HCT116 (cell line): ENCODE data around the gene FAF2. TPM values are rescaled to one million over a fixed set of nuclear protein-coding genes. Genes with fewer than 3 reads are reported as not detected.

ENCODE experiments used
- ATAC-seq: fragments of 200-7000 bp; cut with Tn5 transposase; 2 replicates; pipeline ENCODE4 v1.9.1; 2020; ENCODE audit warnings: mild to moderate bottlenecking, moderate library complexity
- BruUV-seq: library from RNA; stranded (reverse); fragments of 400-500 nt; replicated peaks from 2 replicates; lab custom pipeline; 2021; lab: Mats Ljungman, UMichigan
- CTCF ChIA-PET: fragments of 300-600 bp; sonication (Branson Sonifier 250); formaldehyde crosslinking; loops from one replicate; lab custom pipeline; 2021; ENCODE audit warnings: antibody characterized with exemption; lab: Charles Lee
- POLR2A ChIA-PET: fragments of 300-600, 350-600 bp; sonication (Branson Sonifier 250); formaldehyde crosslinking; loops from one replicate; lab custom pipeline; 2021; ENCODE audit warnings: antibody characterized with exemption; lab: Charles Lee
- RAD21 ChIA-PET, 2 experiments: fragments of 300-600 bp; sonication (Branson Sonifier 250); formaldehyde crosslinking; loops; one replicate each; lab custom pipeline; 2023; ENCODE audit warnings: low total read pairs in 2 of 2; ENCODE audit not compliant: uncharacterized antibody in 2 of 2, unreplicated experiment in 2 of 2, low non-redundant PET in 1 of 2; lab: Charles Lee
- DNase-seq: peaks from one replicate; pipeline ENCODE4 v3.0.0-alpha.2; 2010; ENCODE audit warnings: low read depth, low spot score
- H2AFZ ChIP-seq: fragments of 200-600 bp; shearing (Covaris generic), sonication (generic); 2 replicates; pipeline ENCODE4 v1.6.1; 2017; ENCODE audit warnings: low read depth, mixed run types, mixed read lengths, antibody characterized with exemption, low read length; ENCODE audit not compliant: poor library complexity, severe bottlenecking
- H3K27ac ChIP-seq: 2 replicates; pipeline ENCODE4 v1.5.1; 2012; ENCODE audit warnings: low read depth, low read length
- H3K27me3 ChIP-seq: fragments of 200-600 bp; sonication (generic); 2 replicates; pipeline ENCODE4 v1.6.1; 2016; ENCODE audit warnings: mixed run types, low read length, mixed read lengths; ENCODE audit not compliant: insufficient read depth
- H3K36me3 ChIP-seq, 2 experiments: fragments of 200-500 bp in 1 of 2; fragments of 200-600 bp in 1 of 2; sonication (Bioruptor generic) in 1 of 2; sonication (generic) in 1 of 2; 2 replicates each; pipeline versions ENCODE4 v1.5.1 to v1.6.1; 2014 to 2016; ENCODE audit warnings: low read length in 2 of 2, inconsistent platforms in 1 of 2, mixed read lengths in 1 of 2, mixed run types in 1 of 2; ENCODE audit not compliant: insufficient read depth in 2 of 2, control insufficient read depth in 1 of 2
- H3K4me1 ChIP-seq, 2 experiments: fragments of 200-600 bp in 1 of 2; sonication (generic) in 1 of 2; 2 replicates each; pipeline versions ENCODE4 v1.5.1 to v1.6.1; 2012 to 2017; ENCODE audit warnings: low read length in 2 of 2, inconsistent platforms in 1 of 2, mild to moderate bottlenecking in 1 of 2, mixed read lengths in 1 of 2, mixed run types in 1 of 2, moderate library complexity in 1 of 2; ENCODE audit not compliant: insufficient read depth in 2 of 2, control insufficient read depth in 1 of 2
- H3K4me2 ChIP-seq: fragments of 200-600 bp; sonication (generic); 2 replicates; pipeline ENCODE4 v1.6.1; 2017; ENCODE audit warnings: mixed run types, low read length, mixed read lengths
- H3K4me3 ChIP-seq, 2 experiments: fragments of 200-600 bp in 1 of 2; sonication (generic) in 1 of 2; replicated peaks in 1 of 2; 2 replicates each; pipeline ENCODE4 v1.5.1; 2011 to 2016; ENCODE audit warnings: low read length in 2 of 2, control low read depth in 1 of 2, low read depth in 1 of 2, mild to moderate bottlenecking in 1 of 2, mixed read lengths in 1 of 2, mixed run types in 1 of 2
- H3K79me2 ChIP-seq: fragments of 200-600 bp; sonication (generic); 2 replicates; pipeline ENCODE4 v1.6.1; 2017; ENCODE audit warnings: mild to moderate bottlenecking, mixed run types, low read length, moderate library complexity, mixed read lengths; ENCODE audit not compliant: insufficient read depth
- H3K9ac ChIP-seq: fragments of 200-600 bp; sonication (generic); 2 replicates; pipeline ENCODE4 v1.6.1; 2016; ENCODE audit warnings: low read length, mixed read lengths
- H3K9me2 ChIP-seq: fragments of 200-600 bp; sonication (generic), shearing (Covaris generic); 2 replicates; pipeline ENCODE4 v1.6.1; 2017; ENCODE audit warnings: mixed run types, mild to moderate bottlenecking, moderate library complexity; ENCODE audit not compliant: insufficient read depth
- H3K9me3 ChIP-seq, 2 experiments: fragments of 200-500 bp in 1 of 2; fragments of 200-600 bp in 1 of 2; sonication (Bioruptor generic) in 1 of 2; sonication (generic) in 1 of 2; 2 replicates each; pipeline ENCODE4 v1.6.1; 2014 to 2017; ENCODE audit warnings: low read length in 2 of 2, mixed read lengths in 2 of 2, inconsistent platforms in 1 of 2, low read depth in 1 of 2, mild to moderate bottlenecking in 1 of 2, mixed run types in 1 of 2, moderate library complexity in 1 of 2; ENCODE audit not compliant: control insufficient read depth in 1 of 2, insufficient read depth in 1 of 2
- H4K20me1 ChIP-seq: fragments of 200-600 bp; sonication (generic), shearing (Covaris generic); 2 replicates; pipeline ENCODE4 v1.6.1; 2017; ENCODE audit warnings: mixed run types, mild to moderate bottlenecking, moderate library complexity; ENCODE audit not compliant: insufficient read depth
- CBX3 ChIP-seq: IDR thresholded peaks from 2 replicates; pipeline ENCODE4 v1.6.1; 2012; ENCODE audit warnings: low read depth
- EGR1 ChIP-seq: IDR thresholded peaks from 2 replicates; pipeline ENCODE4 v1.6.1; 2012; ENCODE audit warnings: low read depth
- ELF1 ChIP-seq: IDR thresholded peaks from 2 replicates; pipeline ENCODE4 v1.6.1; 2012; ENCODE audit warnings: low read depth, borderline replicate concordance
- JUND ChIP-seq: IDR thresholded peaks from 2 replicates; pipeline ENCODE4 v1.6.1; 2012
- POLR2A ChIP-seq: IDR thresholded peaks from 2 replicates; pipeline ENCODE4 v1.7.0; 2011; ENCODE audit warnings: borderline replicate concordance; ENCODE audit not compliant: insufficient read depth, insufficient read length; ENCODE audit errors: extremely low read depth
- YY1 ChIP-seq: IDR thresholded peaks from 2 replicates; pipeline ENCODE4 v1.6.1; 2011; ENCODE audit warnings: low read length, low read depth, moderate library complexity, mild to moderate bottlenecking; ENCODE audit not compliant: insufficient replicate concordance; ENCODE audit errors: extremely low read depth
- ZNF274 ChIP-seq: fragments of 200-500 bp; sonication (Bioruptor generic); IDR thresholded peaks from 2 replicates; pipeline ENCODE4 v1.6.1; 2014; ENCODE audit warnings: mild to moderate bottlenecking, low read depth, low read length, inconsistent platforms
- intact Hi-C: fragments of 100-400 bp; cut with micrococcal nuclease; formaldehyde crosslinking; loops from 2 replicates; pipeline ENCODE4 v1.10.0; 2022
- total RNA-seq: library from RNA; stranded (reverse); gene quantifications from one replicate; pipeline ENCODE4 v1.2.1, GENCODE V29; 2021; ENCODE audit not compliant: unreplicated experiment
- TF ChIP-seq, protein P1 (sequence below), 3 experiments: fragments of 200-600 bp in 1 of 3; sonication (generic) in 1 of 3; IDR thresholded peaks in 2 of 3; conservative IDR thresholded peaks in 1 of 3; 2 replicates each; pipeline ENCODE4 v1.5.1; 2012 to 2017; ENCODE audit warnings: low read depth in 2 of 3, low read length in 2 of 3, antibody characterized with exemption in 1 of 3, borderline replicate concordance in 1 of 3, control low read depth in 1 of 3, mild to moderate bottlenecking in 1 of 3, mixed read lengths in 1 of 3, mixed run types in 1 of 3, moderate library complexity in 1 of 3; ENCODE audit not compliant: insufficient read depth in 1 of 3

FAF2 gene
- total RNA-seq, 1 experiment from 2014 or later = 51.9 TPM

DNA sequence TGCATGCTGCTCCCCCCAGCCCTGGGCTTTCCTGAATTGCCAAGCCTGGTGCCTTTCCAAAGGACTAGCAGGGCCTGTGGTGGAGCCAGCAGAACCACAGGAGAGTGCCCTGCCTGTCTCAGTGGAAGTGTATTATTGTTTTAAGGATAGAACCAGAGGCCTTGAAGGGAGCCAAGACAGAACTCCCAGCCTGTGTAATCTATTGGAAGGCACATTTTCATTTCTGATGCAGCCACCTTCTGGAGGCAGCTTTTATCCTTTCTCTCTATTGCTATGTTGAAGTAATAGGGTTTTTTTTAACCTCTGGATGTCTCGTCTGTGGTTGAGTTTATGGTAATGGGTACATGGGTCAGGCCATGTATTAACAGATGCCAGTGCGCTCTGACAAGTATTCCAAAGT lies 59.7 kb downstream of the FAF2 start:
- RAD21 ChIA-PET = no interaction called here
- BruUV-seq = no TSS peak
- H3K4me2 ChIP-seq = no peak overlapping the region
- no peaks in the 10 kb centered on the region for H4K20me1 ChIP-seq
- intact Hi-C loops = no loop called here
- H3K9me3 ChIP-seq = no peaks in the 10 kb centered on the region
- H3K4me3 ChIP-seq = no peak overlapping the region
- H3K9me2 ChIP-seq = no peaks in the 10 kb centered on the region
- H3K9ac ChIP-seq = no peak overlapping the region
- DNase-seq (no peak), ATAC-seq (no peak)
- no peak overlapping the region for H3K27ac ChIP-seq
- no peaks in the 10 kb centered on the region for H3K4me1 ChIP-seq
- TF ChIP-seq YY1 (no peak), EGR1 (no peak), POLR2A (no peak), ELF1 (no peak), JUND (no peak), CBX3 (no peak), ZNF274 (no peak)
- TF ChIP-seq, protein P1, sequence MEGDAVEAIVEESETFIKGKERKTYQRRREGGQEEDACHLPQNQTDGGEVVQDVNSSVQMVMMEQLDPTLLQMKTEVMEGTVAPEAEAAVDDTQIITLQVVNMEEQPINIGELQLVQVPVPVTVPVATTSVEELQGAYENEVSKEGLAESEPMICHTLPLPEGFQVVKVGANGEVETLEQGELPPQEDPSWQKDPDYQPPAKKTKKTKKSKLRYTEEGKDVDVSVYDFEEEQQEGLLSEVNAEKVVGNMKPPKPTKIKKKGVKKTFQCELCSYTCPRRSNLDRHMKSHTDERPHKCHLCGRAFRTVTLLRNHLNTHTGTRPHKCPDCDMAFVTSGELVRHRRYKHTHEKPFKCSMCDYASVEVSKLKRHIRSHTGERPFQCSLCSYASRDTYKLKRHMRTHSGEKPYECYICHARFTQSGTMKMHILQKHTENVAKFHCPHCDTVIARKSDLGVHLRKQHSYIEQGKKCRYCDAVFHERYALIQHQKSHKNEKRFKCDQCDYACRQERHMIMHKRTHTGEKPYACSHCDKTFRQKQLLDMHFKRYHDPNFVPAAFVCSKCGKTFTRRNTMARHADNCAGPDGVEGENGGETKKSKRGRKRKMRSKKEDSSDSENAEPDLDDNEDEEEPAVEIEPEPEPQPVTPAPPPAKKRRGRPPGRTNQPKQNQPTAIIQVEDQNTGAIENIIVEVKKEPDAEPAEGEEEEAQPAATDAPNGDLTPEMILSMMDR (IDR thresholded peaks at IDR 0.05 in 2 of 3, conservative IDR thresholded peaks at IDR 0.05 in 1 of 3; ENCODE audit: borderline replicate concordance in 1 of 3, insufficient read depth in 1 of 3, low read depth in 2 of 3, low read length in 2 of 3) = no peak
- TF ChIP-seq, all 23 proteins: peak for 0
- Histone ChIP-seq H3K27me3 (no peaks in the 10 kb centered on the region), H3K79me2 (no peaks in the 10 kb centered on the region), H3K36me3 (peaks cover 14 to 35% of the 10 kb centered on the region in 2 experiments; a peak in 3 of 4 replicates), H2AFZ (no peak overlapping the region)
- CTCF ChIA-PET = no interaction called here
- POLR2A ChIA-PET = no interaction called here

- Histone ChIP-seq H2AFZ (no peak overlapping the region), H3K27ac (no peak overlapping the region), H3K4me3 (no peak overlapping the region), H3K9me2 (no peaks in the 10 kb centered on the region), H3K27me3 (no peaks in the 10 kb centered on the region), H3K9ac (no peak overlapping the region), H3K4me1 (no peaks in the 10 kb centered on the region), H3K79me2 (no peaks in the 10 kb centered on the region), H3K4me2 (no peak overlapping the region), H3K9me3 (no peaks in the 10 kb centered on the region), H4K20me1 (no peaks in the 10 kb centered on the region), H3K36me3 (peaks cover 14 to 35% of the 10 kb centered on the region in 2 experiments; a peak in 3 of 4 replicates)
- BruUV-seq = no TSS peak
- RAD21 ChIA-PET = no interaction called here
- CTCF ChIA-PET = no interaction called here
- DNase-seq (no peak), ATAC-seq (no peak)
- POLR2A ChIA-PET = no interaction called here
- no peak for TF ChIP-seq ZNF274
- intact Hi-C loops = no loop called here
Observed at GRCh38 chr5:176508603-176509002, 60.4 kb downstream of the FAF2 start.
